CD4-positive, alpha-beta T cell treated with Interleukin-1 beta for 1 hour (primary cell): ENCODE data around the gene SCN3A.

Source experiments
- DNase-seq, 2 donors: peaks; one replicate each; pipeline ENCODE4 v3.0.0-alpha.2; 2020 to 2022

The SCN3A gene

DNA sequence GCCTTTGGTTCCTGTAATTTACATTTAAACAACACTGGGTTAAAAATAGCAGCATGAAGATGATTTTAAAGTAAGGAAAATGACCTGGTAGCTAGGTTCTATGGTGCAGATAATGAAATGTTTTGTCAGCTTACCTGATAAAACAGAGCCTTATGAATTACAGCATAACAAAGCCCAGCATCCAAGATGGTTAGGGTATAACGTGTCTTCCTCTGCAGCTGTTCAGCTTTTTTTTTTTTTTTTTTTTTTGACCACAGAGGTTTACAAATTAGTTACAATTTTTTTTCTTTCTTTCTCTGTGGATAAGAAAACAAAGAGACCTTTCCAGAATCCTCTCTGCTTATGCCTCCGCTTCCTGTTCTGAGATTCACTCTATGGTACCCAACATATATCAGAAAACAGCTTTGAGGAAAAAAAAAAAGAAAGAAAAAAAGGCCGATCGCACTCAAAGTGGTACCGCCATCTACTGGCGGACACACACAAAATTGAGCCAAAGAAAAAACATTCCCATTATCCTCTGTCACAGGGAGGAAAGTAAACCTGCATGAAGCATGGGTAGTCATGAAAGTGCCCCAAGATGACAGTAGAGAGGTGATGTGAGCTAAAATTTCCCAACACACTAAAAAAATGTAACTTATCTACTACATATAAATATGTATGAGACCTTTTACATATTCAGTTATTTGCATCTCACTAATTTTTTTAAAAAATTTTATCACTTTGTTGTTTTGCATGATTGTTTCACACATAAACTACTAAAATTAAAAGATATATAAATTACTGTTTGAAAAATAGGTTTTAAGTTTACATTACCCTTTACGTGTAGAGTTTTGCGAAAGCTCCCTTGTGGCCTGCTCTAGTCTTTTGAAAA is at the start of gene SCN3A:
Gene SCN3A, minus strand, starts transcription at position 362 of the 871 bp plus-strand sequence. CDS start 27,656 bp downstream, outside the sequence.
- peak in 1 of 2 donors; percentile 3 for DNase-seq

DNA sequence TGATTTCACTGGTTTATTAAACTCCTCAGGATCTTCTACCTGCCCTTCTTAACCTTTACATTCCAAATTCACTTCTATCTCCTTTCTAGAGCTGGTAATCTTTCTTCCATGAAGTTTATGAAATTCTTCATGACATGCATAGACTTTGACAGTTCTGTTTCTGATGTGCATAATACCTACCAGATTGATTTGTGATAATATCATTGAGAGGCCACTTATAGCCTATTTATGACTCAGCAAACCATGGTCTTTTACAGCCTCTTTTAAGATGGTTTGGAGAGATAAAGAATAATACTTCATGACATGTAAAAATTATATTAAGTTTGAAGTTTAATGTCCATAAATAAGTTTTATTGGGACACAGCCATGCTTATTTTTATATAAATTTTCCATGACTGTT is 49.3 kb upstream of the SCN3A start:
- DNase-seq: no peak

DNA sequence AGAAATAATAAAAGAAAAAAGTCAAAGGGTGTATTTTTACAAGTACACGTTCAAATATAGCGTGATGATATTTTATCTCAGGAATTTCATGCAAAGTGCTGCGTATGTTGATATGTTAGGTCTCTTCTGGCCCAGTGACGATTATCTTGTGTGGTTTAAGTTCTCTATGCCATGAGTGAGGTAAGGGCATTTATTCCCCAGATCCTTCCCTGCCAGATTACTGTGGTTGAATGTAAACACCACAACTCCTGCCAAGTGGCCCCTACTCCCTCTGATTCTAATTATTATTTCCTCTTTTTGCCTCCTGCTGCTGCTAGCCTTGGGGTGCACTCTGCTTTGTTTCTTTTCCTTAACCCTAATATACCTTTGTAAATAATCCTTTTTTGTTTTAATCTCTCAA is 47.5 kb upstream of the SCN3A start:
- no peak for DNase-seq

DNA sequence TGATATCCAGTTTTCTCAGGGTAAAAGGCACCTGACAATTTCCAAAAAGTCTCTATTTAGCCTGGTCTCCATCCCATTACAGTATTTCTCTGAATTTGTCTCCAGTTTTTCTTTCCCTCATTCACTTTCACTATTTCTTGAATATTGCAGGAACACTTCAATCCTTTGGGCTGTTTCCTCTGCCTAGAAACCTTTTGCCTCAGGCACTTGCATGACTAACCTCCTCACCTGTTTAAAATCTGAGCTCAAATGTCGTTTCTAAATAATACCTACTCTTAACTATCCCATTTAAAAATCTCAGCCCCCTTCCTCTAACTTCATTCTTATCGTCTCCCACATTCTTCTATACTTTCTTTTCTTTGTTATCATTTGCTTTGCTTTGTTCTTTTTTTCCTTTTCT is 44.4 kb upstream of the SCN3A start:
- DNase-seq: no peak

DNA sequence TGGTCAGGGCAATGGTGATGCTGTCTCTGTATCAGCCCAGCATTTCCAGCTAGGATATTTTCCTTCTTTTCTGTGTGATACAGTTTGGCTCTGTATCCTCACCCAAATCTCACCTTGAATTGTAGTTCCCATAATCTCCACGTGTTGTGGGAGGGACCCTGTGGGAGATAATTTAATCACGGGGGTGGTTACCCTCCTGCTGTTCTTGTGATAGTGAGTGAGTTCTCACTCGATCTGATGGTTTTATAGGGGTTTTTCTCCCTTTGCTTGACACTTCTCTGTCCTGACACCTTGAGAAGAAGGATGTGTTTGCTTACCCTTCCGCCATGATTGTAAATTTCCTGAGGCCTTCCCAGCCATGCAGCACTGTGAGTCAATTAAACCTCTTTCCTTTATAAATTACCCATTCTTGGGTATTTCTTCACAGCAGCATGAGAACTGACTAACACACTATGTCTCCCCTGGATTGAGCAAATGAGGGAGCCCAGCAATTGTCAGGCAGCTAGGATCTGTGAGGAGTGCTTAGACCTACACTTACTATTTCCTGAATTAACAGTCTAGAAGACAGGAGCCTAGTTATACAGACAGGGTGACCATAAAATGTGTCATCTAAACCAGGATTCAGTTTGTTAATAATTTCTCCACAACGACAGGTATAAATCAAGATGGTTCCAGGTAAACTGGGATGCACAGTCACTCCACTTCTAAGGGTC is 41.4 kb upstream of the SCN3A start:
- DNase-seq: no peak

DNA sequence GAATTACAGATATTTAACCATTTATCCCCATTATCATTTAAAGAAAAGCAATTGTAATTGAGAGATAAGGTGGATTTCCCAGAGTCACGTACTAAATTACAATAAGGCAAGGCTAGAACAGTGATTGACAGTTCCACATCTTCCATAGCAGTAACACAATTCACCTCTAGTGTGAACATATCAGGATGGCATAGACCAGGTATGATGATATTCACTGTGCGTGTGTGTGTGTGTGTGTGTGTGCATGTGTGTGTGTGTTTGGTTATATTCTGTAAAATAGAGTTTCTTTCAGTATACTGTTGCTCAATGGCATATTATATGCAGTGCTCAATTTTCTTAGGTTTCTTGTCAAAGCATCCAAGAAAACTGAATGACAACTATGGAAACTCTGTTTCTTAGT is 37.1 kb upstream of the SCN3A start:
- DNase-seq: no peak

DNA sequence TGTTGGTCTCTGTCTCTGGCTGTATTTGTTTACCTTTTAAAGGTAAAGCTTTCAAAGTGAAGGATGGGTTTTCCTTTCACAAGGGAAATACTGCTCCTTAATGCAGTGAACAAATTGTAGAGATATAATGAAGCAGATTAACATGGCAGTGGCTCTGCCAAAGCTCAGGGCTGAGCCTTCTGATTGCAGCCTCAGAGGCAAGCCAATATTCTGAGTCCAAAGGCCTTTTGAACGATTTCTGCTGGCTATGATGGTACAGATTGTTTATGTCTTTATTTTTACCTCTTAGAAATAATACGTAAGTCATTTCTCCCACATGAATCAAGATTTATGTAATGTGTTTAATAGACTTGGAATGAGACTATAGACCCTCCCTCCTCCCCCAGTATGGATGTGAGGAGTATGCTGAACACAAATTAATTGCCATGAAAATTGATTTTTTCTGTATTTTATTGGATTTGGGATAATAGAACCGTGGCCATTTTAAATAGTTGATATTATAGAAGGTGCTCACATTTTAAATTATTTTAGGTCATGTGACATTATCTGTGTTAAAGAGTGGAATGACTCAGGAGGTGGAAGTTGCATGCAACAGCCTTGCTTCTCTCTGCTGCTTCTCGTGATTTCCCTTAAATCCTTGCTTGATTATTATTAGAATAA is 36.1 kb upstream of the SCN3A start:
- no peak for DNase-seq

DNA sequence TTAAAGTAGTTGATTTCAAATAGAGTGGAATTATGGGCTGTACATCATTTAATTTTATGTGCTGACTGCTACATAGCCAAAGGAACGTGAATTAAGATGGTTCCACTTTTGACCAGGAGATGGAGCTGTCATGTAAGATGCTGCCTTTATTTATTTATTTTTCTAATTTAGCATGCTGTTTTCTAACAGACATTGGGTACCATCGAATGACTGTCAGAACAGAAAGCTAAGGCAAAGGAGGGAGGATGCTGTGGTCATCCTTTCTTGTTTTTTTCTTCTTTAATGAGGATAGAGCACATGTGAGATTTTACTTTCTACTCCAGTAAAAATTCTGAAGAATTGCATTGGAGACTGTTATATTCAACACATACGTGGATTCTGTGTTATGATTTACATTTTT is 35.4 kb upstream of the SCN3A start, which contains the start of gene SCN2A:
Gene SCN2A, plus strand, starts transcription at position 185 of the 400 bp plus-strand sequence. CDS start 56,410 bp downstream, outside the sequence.
- peak in 1 of 2 donors; percentile 4 for DNase-seq

DNA sequence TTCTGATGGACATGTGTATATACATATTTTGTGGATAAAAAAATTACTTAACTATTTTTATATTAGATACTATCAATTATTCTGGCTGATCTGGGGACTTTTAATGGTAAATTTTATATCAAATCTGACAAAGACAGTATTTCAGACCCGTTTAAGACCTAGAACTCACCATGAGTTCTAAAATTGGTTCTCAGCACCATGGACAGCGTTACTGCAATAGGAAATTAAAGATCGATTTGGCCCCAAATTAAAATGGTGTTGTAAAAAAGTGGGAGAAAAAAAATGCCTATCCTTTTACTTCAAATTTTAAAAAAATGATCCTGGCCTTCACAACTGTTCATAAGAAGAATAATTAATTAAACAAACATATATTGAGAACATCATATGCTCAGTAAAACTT is 34.4 kb upstream of the SCN3A start:
- no peak for DNase-seq

DNA sequence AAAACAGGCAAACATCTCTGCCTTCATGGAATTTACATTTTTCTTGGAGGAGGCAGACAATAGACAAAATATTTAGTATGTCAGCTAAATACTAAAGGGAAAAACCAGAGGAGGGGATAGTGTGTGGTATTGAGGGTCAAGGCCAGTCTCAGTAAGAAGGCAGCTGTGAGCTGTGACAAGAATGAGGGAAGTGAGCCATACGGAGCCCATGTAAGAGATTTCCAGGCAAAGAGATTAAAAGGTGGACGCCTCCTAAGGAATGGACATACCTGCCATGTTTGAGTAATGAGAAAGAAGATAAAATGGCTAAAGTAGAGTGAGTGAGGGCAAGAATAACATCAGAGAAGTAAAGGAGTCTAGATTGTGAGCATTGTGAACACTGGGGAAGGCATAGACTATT is 33.2 kb upstream of the SCN3A start:
- DNase-seq: no peak

DNA sequence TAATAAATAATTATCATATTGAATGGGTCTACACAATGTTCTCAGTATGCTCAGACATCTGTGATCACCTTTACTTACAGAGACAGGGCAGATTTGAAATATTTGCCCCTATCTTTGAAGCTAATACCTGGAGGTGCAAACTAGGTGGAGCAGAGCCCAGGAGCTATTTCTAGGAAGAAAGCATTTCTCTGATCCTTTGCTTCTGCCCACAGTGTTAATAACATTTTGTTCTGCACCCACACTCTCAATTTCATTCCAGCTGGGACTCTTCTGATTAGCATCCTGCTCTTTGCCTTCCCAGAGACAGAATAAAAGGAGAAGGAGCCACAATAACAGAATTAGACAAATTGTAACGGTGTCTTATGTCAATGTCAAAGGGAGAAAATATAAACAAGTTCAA is 23.7 kb upstream of the SCN3A start:
- no peak for DNase-seq

DNA sequence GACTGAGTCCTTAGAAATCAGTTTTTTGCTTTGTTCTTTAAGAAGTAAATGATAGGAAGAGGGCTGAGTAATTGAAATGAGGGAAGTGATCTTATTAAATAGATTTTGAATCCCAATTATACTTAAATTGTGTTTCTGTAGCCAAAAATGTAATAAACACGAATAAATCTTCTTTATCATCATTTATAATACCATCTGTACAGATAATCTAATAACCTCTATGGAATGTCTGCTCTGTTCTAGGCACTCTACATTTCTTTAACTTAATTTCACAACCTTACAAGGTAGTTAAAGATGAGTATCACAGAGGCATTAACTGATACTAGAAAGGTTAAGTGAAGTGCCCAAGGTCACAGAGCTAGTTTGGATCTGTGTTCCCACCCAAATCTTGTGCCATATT is 21.1 kb upstream of the SCN3A start:
- DNase-seq: no peak

DNA sequence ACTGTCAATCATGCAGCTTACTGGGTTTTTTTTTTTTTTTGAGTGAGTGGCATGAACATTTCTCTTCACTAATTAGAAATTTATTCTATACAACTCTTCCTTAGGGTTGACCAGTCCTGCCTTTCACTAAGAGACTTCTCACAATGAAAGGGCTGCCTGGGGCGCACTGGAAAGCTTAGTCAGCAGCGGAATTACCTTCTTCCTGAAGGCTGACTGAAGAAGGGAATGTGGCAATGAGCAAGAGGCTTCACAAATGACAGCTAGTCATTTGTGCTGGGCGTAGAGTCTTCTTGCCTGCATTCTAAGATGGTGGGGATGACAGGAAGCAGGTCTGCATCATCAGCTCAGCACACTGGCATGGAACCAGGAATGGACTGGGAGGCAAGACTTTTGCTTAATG is 15.6 kb upstream of the SCN3A start:
- no peak for DNase-seq

DNA sequence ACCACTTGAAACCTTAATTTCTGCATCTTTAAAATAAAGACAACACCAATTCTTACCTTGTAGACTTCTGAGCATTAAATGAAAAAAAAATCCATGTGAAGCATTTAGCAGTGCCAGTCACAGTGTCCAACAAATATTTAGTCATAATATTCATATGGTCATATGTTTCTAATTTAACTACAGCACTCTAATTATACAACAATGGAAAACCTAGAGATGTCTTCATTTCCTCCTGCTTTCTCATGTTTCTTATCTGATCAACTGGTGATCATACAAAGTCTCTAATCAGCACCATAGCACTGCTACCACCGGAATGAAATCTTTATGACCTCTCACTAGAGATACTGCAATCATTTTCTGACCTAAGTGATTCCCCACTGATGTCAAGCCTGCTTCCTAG is 10.2 kb upstream of the SCN3A start:
- no peak for DNase-seq

DNA sequence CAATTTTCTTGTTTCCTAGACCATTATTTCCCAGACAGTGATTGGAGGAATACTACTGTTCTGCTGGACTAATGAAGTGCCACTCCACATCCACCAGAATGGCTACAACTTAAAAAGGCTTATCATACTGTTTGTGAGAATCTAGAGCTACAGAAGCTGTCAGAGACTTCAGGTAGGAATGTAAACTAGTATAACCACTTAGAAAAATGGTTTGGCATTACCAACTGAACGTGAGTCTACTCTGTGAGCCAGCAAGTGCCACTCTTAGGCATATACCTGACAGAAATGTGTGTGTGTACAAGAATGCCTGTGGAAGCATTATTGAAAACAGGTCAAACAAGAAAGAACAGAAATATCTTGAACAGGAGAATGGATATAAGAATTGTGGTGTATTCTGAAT is 4.2 kb upstream of the SCN3A start:
- DNase-seq: no peak

DNA sequence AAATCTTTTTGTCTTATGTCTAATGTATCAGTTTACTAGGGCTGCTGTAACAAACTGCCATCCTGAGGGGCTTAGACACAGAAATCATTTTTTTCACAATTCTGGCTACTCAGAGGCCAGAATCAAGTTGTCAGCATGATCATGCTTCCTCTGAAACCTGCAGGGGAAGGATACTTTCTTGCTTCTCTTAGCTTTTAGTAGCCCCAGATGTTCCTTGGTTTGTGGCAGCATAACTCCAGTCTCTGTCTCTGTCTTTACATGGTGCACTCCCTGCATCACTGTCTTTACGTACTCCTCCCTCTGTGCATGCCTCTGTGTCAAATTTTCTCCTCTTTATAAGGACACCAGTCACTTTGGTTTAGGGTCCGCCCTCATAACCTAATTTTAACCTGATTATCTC is 2.0 kb upstream of the SCN3A start:
- no peak for DNase-seq

DNA sequence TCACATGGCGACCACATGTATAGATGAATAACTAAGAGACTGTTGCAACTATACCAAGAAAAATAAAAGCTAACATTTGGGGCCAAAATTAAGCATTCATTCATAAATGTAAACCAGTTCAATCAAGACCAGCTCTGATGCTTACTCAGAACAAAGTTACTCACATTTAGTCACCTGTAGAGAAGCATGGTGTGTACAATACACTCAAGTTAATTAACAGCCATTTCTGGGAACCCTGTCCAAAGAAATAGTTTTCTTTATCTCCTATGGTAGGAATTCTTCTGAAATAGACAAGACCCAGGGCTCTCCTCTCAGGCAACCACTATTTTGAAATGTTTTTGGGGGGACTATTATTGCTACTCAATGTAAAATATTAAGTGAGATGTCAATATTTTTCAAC is 1.6 kb downstream of the SCN3A start:
- no peak for DNase-seq

DNA sequence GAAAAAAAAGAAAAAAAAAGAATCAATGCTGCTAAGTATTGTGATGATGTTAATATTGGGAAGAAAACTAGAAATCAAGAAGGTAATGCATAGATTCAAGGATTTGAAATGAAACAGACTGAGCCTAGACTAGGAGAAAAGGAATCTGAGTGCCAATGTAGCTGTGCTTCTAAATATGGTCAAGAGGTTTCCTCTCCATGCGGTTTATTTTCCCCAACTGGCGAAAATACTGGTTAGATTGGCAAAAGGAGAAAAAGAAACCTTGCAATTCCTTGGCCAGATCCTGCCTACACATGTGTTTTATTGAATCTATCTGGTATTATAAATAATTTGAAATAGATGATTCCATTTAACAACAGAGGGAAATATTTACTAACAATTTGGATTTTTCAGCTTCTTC is 5.7 kb downstream of the SCN3A start:
- DNase-seq: no peak

DNA sequence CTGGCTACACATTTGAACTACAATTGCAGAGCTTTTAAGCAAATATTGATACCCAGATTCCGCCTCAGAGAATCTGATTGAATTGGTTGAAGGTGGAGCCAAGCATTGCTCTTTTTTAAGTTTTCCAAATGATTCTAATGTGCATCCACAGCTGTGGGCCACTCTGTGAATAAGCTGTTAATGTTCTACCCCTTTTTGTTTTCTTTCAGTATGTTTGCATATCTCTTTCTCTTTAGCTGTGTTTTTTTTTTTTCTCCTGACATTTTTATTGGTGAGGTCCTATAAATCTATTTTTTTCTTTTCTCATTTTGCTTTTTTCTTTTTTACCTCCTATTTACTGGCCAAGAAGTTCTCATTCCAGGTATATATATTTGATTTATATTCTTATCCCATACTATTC is 6.5 kb downstream of the SCN3A start:
- DNase-seq: no peak

DNA sequence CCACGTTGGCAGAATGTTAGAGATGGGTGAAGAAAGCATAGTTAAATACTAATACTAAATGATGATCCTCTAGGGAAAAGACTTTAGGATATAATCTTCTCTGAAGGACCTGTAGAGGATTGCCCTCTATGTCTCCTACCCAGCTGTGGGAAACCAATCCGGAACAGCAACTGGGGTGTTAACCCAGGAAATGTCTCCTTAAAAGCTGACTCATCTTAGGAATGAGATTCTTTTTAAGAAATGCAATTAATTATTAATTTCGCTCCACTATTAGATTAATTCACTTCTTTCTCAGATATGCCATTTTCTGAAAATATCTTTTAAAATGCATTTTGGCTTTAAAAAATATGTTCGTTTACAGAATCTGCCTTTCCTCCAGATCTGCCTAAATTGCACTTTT is 7.4 kb downstream of the SCN3A start:
- DNase-seq: no peak

DNA sequence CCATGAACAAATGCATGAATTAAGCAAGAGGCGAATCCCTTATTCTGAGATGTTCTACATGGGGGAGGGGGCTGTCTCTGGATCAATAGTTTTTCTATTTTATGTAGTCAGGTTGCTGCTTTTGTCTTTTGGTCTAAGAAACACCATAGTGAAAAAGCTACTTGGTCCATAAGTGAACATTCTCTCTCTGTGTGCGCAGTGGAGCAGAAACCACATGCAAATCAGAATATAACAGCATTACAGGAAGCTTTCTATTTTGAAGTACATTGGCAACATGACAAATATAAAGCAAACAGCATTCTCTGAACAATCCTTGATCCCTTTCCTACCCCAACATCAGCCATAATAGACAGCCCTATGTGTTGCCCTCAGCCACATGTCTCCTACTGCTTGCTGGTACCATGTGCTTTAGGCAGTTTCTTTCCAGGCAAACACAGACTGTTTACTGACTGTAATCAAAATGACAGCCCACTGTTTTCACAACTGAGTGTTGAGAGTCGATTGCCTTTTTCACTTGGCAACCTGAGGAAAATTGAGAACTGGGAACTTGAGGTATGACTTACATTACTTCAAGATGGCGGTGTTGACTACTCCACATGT is 10.6 kb downstream of the SCN3A start:
- DNase-seq: peak in 1 of 2 donors; percentile 6

DNA sequence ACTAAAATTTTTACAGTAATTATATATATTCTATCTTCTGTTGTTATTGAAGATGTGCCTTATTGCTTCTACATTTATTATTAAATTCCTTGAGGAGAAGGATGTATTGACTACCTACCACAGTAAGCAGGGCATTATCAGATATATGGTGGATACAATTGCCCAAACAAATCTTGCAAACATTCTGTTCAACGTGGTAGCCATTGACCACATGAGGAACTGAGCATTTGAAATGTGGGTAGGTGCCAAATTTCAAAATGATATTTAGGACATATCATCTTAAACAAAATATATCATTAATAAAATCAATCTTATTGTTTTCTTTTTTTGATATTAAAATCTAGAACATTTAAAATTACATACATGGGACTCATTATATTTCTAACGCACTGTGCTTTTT is 11.1 kb downstream of the SCN3A start:
- DNase-seq: no peak

DNA sequence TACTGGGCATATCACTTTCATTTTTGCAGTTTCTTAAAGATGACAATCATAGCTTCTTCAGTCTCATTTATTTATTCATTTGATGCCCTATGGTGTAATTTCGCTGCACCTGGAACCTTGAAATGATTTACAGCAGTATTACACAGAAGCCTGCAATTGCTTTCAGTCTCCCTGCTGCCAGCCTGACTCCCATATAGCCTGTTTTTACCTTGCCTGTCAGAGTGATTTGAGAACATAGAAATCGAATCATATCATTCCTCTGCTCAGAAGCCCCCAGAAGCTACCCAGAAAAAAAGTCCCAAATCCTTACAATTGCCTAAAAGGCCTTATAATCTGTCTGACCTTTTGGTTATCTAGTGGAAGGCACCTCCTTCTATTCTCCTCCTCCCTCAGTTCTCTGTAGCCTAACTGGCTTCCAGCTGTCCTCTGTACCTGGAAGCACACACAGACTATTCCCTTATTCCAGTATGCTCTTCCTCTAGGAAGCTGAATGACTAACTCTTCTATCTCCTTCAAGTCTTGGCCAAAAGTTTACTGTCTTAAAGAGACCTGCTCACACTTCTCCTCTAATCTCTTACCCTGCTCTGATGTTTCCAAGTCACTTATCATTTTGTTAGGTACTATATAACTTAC is 12.6 kb downstream of the SCN3A start:
- DNase-seq: no peak
